ENCODE results near the gene PRR18. TPM values are rescaled to one million over a fixed set of nuclear protein-coding genes. Genes with fewer than 3 reads are reported as not detected.

PRR18 gene
- polyA plus RNA-seq, 1 donor from 2014 or later: not detected

DNA sequence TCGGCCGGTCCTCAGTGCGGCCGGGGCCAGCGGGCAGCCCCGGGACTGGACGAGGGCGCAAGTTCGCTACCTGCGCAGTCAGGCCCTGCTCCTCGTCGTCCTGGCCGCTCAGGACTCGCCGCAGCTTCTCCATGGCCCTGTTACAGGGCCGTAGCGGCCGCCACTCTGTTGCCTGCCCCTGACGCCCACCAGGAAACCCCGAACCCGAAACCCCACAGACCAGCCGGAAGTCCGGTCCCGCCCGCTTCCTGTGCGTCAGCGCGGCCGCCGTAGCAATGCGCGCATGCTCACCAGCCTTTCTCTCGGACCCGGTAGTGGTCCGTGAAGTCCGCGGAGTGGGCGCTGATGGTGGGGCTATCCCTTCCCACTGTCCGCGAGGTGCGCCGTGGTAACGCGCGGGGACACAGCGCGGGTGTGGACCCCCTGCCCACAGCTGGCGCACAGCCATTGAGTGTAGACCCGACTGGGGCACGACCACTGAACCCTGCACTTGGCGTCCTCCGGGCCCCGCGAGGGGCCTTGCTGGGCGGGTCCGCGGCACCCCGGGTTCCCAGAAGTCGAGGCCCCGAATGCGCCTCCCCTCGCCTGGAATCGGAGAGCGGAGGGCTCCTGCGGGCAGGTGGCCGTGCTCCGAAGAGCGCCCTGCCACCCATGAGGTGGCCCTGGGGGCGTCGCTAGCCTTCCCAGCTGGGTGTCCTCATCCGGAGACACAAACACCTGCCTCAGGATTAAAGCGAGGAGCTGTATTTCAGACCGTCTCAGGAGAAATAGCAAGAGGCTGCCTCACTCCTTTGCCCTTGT, 34.4 kb upstream of the PRR18 start, which contains the start of gene SFT2D1:
TSS of gene SFT2D1 (minus strand) at position 197 of the 801 bp plus-strand sequence. CDS start at position 133, 64 bp downstream.
- Mint-ChIP-seq H3K4me3 (peak within 1 kb of the TSS; percentile 91 to 99 (median 94)), H3K27ac (peak within 1 kb of the TSS; percentile 62 to 98 (median 96)), H3K4me1 (peaks cover 6 to 19% (median 10%) of the 10 kb centered on the region in 3 donors), H3K27me3 (no peaks in the 10 kb centered on the region), H3K36me3 (no peaks in the 10 kb centered on the region), H3K9me3 (no peaks in the 10 kb centered on the region)

DNA sequence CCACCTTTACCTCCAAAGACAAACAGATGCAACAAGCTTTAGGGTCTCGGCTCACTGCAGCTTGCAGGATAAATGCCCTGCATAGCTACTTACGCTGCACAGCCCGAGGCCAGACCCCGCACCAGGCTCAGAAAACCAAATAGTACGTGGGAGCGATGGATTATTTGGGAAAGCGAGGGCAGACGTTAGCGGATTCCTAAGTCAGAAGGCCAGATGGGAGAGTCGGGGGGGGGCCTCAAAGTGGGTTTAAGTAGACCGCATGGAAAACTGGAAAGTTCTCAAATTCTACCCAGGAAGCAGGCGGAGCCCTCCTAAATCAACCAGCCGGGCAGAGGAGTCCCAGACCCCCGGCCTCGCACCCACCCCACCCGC, 33.8 kb upstream of the PRR18 start:
- Mint-ChIP-seq H3K9me3 (no peaks in the 10 kb centered on the region), H3K27ac (peak overlapping the region; percentile 62 to 96 (median 94)), H3K4me3 (peak overlapping the region; percentile 91 to 99 (median 94)), H3K36me3 (no peaks in the 10 kb centered on the region), H3K27me3 (no peaks in the 10 kb centered on the region), H3K4me1 (peaks cover 10 to 19% (median 10%) of the 10 kb centered on the region in 3 donors)

DNA sequence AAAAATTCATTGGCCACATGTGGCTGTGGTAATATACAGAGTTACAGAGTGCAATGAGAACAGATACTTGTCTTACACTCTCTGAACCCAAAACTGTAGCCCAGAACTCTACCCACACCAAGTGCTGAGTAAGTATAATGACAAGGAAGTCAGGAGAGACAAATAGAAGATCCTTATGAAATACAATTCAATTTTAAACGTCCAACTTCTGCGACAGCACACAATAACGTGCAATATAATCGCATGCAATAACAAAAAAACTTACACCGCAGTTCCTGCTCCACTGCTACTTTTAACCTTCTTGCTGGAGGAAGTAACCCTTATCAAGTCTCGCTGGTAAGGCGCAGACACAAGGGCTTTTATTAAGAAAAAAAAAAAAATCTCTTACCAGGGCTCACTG, 33.3 kb upstream of the PRR18 start:
- peak overlapping the region; percentile 62 to 96 (median 94) for H3K27ac Mint-ChIP-seq
- H3K9me3 Mint-ChIP-seq: no peaks in the 10 kb centered on the region
- peaks cover 4% of the 10 kb centered on the region for H3K36me3 Mint-ChIP-seq
- H3K4me1 Mint-ChIP-seq: peaks cover 11 to 19% (median 14%) of the 10 kb centered on the region in 3 donors
- H3K27me3 Mint-ChIP-seq: no peaks in the 10 kb centered on the region
- peak overlapping the region; percentile 91 to 99 (median 94) for H3K4me3 Mint-ChIP-seq

DNA sequence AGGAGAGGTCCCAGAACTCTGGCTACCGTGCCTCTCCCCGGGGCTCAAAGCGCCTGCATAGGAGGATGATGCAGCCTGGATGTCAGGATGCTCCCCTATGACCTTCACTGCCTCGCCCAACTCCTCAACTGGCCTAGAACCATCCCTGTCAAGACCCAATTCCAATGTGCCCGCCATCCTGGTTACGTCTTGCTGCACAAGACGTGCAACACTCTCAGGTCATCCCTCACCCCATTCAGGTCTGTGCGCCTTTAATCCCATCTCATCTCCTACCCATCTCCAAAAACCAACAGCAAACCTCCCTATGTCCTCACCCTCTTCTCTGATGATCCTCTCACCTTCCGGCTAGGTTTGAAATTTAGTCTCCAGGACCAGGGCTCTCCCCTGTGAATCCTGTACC, 30.7 kb upstream of the PRR18 start:
- Mint-ChIP-seq H3K9me3 (no peaks in the 10 kb centered on the region), H3K4me1 (peaks cover 33 to 40% (median 35%) of the 10 kb centered on the region in 3 donors), H3K27me3 (no peaks in the 10 kb centered on the region), H3K36me3 (peaks cover 8% of the 10 kb centered on the region), H3K27ac (no peak overlapping the region), H3K4me3 (no peak overlapping the region)

DNA sequence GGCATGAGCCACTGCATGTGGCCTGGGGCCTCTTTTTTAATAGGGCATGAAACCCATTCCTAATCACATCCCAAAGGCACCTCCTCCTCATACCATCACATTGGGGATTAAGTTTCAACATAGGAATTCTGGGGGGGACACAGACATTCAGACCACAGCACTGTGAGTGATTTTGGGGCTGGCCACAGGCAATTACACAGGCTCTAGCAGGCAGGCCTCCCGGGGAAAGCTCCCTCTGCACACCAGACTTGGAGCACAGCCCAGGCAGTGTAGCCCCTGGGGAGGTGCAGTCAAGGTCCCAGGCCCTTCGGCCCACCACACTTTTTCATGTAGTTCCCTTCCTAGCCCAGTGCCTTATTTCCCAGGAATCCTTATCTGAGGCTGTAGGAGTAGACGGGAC, 28.7 kb upstream of the PRR18 start:
- Mint-ChIP-seq H3K27me3 (no peaks in the 10 kb centered on the region), H3K27ac (peak overlapping the region in 1 of 3 donors; percentile 59), H3K4me1 (peaks cover 36 to 50% (median 44%) of the 10 kb centered on the region in 3 donors), H3K9me3 (no peaks in the 10 kb centered on the region), H3K4me3 (peak overlapping the region in 1 of 4 donors; percentile 47), H3K36me3 (peaks cover 12% of the 10 kb centered on the region)

DNA sequence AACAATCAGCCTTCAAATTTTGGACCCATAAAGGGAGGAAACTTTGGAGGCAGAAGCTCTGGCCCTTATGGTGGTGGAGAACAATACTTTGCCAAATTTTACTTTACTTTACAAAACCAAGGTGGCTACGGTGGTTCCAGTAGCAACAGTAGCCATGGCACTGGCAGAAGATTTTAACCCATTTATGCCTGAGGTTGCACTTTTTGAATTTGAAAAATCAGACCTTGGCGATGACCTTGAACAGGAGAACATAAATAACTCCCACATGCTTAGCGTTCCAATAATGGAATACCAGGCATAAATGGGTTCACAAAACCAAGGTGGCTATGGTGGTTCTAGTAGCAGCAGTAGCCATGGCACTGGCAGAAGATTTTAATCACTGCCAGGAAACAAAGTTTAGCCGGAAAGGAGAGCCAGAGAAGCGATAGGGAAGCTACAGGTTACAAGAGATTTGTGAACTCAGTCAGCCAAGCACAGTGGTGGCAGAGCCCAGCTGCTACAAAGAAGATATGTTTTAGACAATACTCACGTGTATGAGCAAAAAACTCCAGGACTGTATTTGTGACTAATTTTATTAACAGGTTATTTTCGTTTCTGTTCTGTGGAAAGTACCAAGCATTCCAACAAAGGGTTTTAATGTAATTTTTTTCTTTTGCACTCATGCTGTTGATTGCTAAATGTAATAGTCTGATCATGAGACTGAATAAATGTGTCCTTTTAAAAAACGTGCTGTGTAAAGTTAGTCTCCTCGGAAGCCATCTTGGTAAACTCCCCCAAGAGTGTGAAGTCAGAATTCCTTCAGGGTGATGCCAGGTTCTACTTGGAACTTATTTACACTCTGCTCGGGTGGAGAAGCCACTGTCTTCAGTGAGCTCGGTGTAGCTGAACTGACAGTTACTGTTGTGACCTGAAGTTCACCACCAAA, 27.4 kb upstream of the PRR18 start:
- H3K4me1 Mint-ChIP-seq: peaks cover 31 to 51% (median 49%) of the 10 kb centered on the region in 3 donors
- peaks cover 12% of the 10 kb centered on the region for H3K36me3 Mint-ChIP-seq
- H3K9me3 Mint-ChIP-seq: no peaks in the 10 kb centered on the region
- H3K27ac Mint-ChIP-seq: peak overlapping the region in 2 of 3 donors; percentile 32 to 90
- no peaks in the 10 kb centered on the region for H3K27me3 Mint-ChIP-seq
- H3K4me3 Mint-ChIP-seq: peak overlapping the region in 2 of 4 donors; percentile 10 to 83

DNA sequence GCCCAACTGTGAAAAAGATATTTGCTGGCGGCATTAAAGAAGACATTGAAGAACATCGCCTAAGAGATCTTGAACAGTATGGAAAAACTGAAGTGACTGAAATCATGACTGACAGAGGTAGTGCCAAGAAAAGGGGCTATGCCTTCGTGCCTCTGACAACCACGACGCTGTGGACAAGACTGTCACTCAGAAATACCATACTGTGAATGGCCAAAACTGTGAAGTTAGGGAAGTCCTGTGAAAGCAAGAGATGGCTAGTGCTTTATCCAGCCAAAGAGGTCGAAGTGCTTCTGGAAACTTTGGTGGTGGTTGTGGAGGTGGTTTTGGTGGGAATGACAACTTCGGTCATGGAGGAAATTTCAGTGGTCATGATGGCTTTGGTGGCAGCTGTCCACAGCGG, 26.7 kb upstream of the PRR18 start:
- peak overlapping the region in 3 of 4 donors; percentile 10 to 61 (median 53) for H3K4me3 Mint-ChIP-seq
- peak overlapping the region in 2 of 3 donors; percentile 32 to 90 for H3K27ac Mint-ChIP-seq
- peaks cover 12% of the 10 kb centered on the region for H3K36me3 Mint-ChIP-seq
- H3K4me1 Mint-ChIP-seq: peaks cover 31 to 51% (median 49%) of the 10 kb centered on the region in 3 donors
- no peaks in the 10 kb centered on the region for H3K27me3 Mint-ChIP-seq
- H3K9me3 Mint-ChIP-seq: no peaks in the 10 kb centered on the region

DNA sequence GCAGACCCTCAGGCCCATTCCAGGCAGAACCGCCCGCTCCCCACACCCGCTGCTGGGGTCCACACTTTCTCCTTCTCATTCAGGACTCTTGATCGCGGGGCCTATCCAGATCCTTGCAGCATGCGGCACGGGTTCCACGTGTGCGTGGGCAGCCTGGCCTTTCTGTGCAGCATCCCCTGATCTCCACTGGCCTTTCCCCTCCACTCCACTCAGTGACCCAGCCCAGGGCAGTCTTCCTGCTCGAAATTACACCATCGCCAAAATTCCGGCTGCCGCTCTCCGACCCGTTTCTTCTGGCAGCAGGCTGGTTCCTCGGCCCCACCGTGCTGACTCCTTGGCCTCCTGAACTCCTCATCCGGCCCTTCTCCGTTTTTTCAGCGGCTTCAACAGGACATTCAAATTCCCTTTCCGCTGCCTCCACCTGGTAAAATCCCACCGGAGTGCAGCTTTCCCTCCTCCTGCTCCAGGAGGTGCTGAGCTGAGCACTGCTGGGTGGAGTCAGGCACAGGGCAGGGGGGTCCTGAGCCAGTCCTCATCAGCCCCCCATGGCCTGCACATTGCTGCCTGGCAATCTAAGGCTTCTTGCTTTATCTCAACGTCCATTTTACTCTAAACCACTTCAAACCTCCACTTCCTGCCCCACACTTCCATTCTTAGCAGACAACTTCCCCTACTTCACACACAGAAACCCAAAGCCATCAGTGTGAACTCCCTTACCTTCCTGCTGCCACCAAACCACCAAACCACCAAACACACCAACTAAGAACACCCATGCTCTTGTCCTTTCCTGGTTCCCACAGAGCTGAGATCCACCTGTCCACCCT, 25.2 kb upstream of the PRR18 start:
- H3K4me3 Mint-ChIP-seq: peak overlapping the region; percentile 2 to 67 (median 52)
- peaks cover 12% of the 10 kb centered on the region for H3K36me3 Mint-ChIP-seq
- H3K9me3 Mint-ChIP-seq: no peaks in the 10 kb centered on the region
- H3K27me3 Mint-ChIP-seq: no peaks in the 10 kb centered on the region
- peak overlapping the region; percentile 0 to 73 (median 69) for H3K27ac Mint-ChIP-seq
- H3K4me1 Mint-ChIP-seq: peaks cover 30 to 54% (median 51%) of the 10 kb centered on the region in 3 donors

DNA sequence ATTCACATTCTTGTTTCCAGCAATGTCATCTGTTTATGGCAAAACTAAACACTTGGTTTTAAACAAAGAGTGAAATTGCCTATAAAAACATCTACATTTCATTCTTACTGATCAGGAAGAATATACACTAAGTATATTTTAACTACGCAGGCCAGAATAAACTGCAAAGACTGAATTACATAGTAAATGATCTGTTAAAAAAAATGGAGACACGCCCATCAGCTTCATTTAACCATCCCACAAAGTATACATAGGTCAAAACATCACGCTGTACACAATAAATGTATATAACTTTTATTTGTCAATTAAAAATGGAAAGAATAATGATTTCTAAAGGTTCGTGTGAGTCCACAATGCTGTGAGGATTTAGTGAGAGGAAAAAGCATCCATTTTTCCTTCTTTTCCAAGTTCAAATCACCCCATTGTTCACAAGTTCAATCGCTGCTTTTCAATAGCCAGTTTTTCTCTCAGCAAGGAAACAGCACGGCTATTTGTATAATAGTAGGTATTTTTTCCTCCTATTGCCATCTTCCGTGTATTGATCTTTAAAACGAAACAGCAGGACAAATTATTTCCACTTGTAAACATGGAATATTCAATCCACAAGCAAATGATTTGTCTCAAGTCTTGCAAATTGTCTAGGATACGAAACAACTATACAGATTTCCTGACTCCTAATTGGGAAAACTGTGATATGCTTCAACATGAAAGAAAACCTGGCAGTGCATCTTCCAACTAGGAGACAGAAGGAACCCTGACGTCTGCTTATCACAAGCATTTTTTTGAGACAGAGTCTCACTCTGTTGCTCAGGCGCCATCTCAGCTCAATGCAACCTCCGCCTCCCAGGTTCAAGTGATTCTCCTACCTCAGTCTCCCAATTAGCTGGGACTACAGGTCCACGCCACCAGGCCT, 23.6 kb upstream of the PRR18 start:
- no peaks in the 10 kb centered on the region for H3K9me3 Mint-ChIP-seq
- peaks cover 25 to 56% (median 47%) of the 10 kb centered on the region in 3 donors for H3K4me1 Mint-ChIP-seq
- H3K27ac Mint-ChIP-seq: no peak overlapping the region
- H3K36me3 Mint-ChIP-seq: peaks cover 11% of the 10 kb centered on the region
- peak overlapping the region in 1 of 4 donors; percentile 22 for H3K4me3 Mint-ChIP-seq
- no peaks in the 10 kb centered on the region for H3K27me3 Mint-ChIP-seq

DNA sequence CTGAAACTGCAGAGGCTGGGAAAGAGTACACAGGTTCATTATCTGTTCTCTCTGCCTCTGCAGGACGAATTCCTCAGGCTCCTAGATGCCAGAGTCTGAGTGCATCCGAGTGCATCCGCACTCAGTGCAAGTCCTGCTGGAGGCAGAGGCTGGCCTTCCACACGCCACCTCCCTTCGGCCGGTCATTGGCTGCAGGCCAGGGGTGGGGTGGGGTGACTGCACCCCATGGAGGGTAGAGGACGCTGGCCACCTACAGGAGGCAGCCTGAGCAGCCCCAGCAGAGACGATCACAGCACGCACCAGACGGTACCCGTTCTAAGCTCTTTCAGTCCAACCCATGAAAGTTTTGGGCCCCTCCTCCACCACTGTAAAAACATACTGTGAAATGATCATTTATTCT, 22.4 kb upstream of the PRR18 start:
- H3K4me3 Mint-ChIP-seq: no peak overlapping the region
- H3K27me3 Mint-ChIP-seq: no peaks in the 10 kb centered on the region
- no peak overlapping the region for H3K27ac Mint-ChIP-seq
- H3K4me1 Mint-ChIP-seq: peaks cover 22 to 46% (median 40%) of the 10 kb centered on the region in 3 donors
- H3K36me3 Mint-ChIP-seq: peaks cover 9% of the 10 kb centered on the region
- no peaks in the 10 kb centered on the region for H3K9me3 Mint-ChIP-seq

DNA sequence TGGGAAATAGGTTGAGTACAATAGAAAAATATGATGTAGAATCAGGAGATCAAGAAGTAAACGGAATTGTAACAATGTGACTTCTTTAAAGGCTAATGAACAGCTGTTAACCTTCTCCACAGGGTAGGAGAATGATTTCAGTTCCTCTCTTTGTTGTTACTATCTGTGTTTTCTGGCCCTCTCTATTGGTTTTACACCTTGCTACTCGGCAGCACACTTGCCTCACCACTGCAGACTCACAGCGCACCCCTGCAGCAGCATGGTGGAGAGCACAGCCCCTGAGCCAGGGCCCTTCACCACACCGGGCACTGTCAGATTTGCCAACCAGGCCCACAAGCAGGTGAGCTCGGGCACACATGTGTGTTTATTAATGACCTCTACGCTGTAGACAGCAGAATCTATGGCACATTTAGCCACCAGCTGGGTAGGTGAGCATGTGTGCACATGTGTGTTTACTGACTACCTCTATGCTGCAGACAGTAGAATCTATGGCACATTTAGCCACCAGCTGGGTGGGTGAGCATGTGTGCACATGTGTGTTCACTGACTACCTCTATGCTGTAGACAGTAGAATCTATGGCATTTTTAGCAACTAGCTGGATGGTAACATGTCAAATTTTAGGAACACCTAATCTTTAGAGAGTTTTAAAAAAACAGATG, 17.3 kb upstream of the PRR18 start:
- Mint-ChIP-seq H3K9me3 (no peaks in the 10 kb centered on the region), H3K4me1 (peaks cover 0 to 13% (median 3%) of the 10 kb centered on the region in 3 donors), H3K4me3 (no peak overlapping the region), H3K27ac (no peak overlapping the region), H3K36me3 (peaks cover 3% of the 10 kb centered on the region), H3K27me3 (no peaks in the 10 kb centered on the region)

DNA sequence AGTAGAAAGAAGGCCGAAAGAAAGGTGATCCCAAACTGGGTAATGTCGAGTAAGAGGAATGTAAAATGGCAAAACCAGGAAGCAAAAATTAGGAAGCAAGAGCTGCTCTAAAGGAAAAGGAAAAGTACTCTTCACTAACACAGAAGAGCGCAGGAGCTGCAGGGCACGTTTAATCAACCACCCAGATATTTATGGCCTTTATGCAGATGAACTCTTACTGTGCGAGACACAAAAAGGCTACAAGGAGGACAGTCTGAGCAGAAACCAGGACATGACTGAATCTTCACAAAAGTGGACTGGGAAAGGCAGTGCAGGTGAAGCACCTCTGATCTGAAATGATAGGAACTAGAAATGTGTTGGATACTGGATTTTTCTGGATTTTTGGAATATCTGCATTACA, 15.2 kb upstream of the PRR18 start:
- H3K9me3 Mint-ChIP-seq: no peaks in the 10 kb centered on the region
- peaks cover 0 to 8% (median 3%) of the 10 kb centered on the region in 3 donors for H3K4me1 Mint-ChIP-seq
- H3K27me3 Mint-ChIP-seq: no peaks in the 10 kb centered on the region
- peak overlapping the region in 1 of 3 donors; percentile 55 for H3K27ac Mint-ChIP-seq
- H3K36me3 Mint-ChIP-seq: peaks cover 9% of the 10 kb centered on the region
- no peak overlapping the region for H3K4me3 Mint-ChIP-seq

All from IgD-negative memory B cell (primary cell).